Calu3 (cell line): Measurements from ENCODE around the gene PER2. TPM values are rescaled to one million over a fixed set of nuclear protein-coding genes. Genes with fewer than 3 reads are reported as not detected.

Experiments
- BruUV-seq: library from RNA; stranded (reverse); fragments of 400-500 nt; replicated peaks from 2 replicates; lab custom pipeline; 2021; lab: Mats Ljungman, UMichigan
- CTCF ChIA-PET: fragments of 300-600 bp; sonication (Branson Sonifier 250); formaldehyde crosslinking; loops from one replicate; lab custom pipeline; 2022; ENCODE audit warnings: antibody characterized with exemption; lab: Charles Lee
- DNase-seq: peaks from one replicate; pipeline ENCODE4 v3.0.0; 2022
- H3K27ac Mint-ChIP-seq: one replicate; pipeline ENCODE4 v1.8.0; 2022; ENCODE audit warnings: mixed read lengths; ENCODE audit not compliant: unreplicated experiment
- H3K27me3 Mint-ChIP-seq: one replicate; pipeline ENCODE4 v1.8.0; 2022; ENCODE audit warnings: mixed read lengths; ENCODE audit not compliant: unreplicated experiment
- H3K36me3 Mint-ChIP-seq: one replicate; pipeline ENCODE4 v1.8.0; 2022; ENCODE audit warnings: mild to moderate bottlenecking, moderate library complexity, mixed read lengths; ENCODE audit not compliant: insufficient read depth, unreplicated experiment
- H3K4me1 Mint-ChIP-seq: one replicate; pipeline ENCODE4 v1.8.0; 2022; ENCODE audit warnings: mild to moderate bottlenecking, low read depth, mixed read lengths; ENCODE audit not compliant: unreplicated experiment
- H3K4me3 Mint-ChIP-seq: one replicate; pipeline ENCODE4 v1.8.0; 2022; ENCODE audit warnings: mild to moderate bottlenecking, low read depth, moderate library complexity, mixed read lengths; ENCODE audit not compliant: unreplicated experiment
- H3K9me3 Mint-ChIP-seq: one replicate; pipeline ENCODE4 v1.8.0; 2022; ENCODE audit warnings: low read depth, mixed read lengths; ENCODE audit not compliant: unreplicated experiment
- CTCF ChIP-seq: fragments of 200-600 bp; IDR thresholded peaks from one replicate; pipeline ENCODE4 v1.8.0; 2022; ENCODE audit warnings: antibody characterized with exemption; ENCODE audit not compliant: unreplicated experiment
- intact Hi-C: fragments of 100-400 bp; cut with micrococcal nuclease; formaldehyde crosslinking; loops from one replicate; pipeline ENCODE4 v1.10.0; 2022; ENCODE audit not compliant: unreplicated experiment
- total RNA-seq: library from RNA; stranded (reverse); gene quantifications from 2 replicates; pipeline ENCODE4 v1.2.3, GENCODE V29; 2022

The PER2 gene
- total RNA-seq, 1 experiment from 2014 or later: 14.0 TPM

GRCh38 chr2:238241970-238242369 is 46.4 kb downstream of the PER2 start:
- H3K4me3 Mint-ChIP-seq: peak overlapping the region; percentile 83
- BruUV-seq: no TSS peak
- H3K27ac Mint-ChIP-seq: peak overlapping the region; percentile 0
- CTCF ChIA-PET: no interaction called here
- no peak for TF ChIP-seq CTCF
- peaks cover 14% of the 10 kb centered on the region for H3K27me3 Mint-ChIP-seq
- peaks cover 23% of the 10 kb centered on the region for H3K36me3 Mint-ChIP-seq
- DNase-seq: no peak
- no peaks in the 10 kb centered on the region for H3K9me3 Mint-ChIP-seq
- intact Hi-C loops: no loop called here
- peaks cover 8% of the 10 kb centered on the region for H3K4me1 Mint-ChIP-seq

- intact Hi-C loops: no loop called here
- H3K27ac Mint-ChIP-seq: peak overlapping the region; percentile 0
- DNase-seq: peak; percentile 73
- H3K4me3 Mint-ChIP-seq: peak overlapping the region; percentile 83
- H3K27me3 Mint-ChIP-seq: peaks cover 21% of the 10 kb centered on the region
- no peak for TF ChIP-seq CTCF
- CTCF ChIA-PET: no interaction called here
- no TSS peak for BruUV-seq
- H3K4me1 Mint-ChIP-seq: peaks cover 8% of the 10 kb centered on the region
- H3K36me3 Mint-ChIP-seq: peaks cover 19% of the 10 kb centered on the region
- no peaks in the 10 kb centered on the region for H3K9me3 Mint-ChIP-seq
Observed at GRCh38 chr2:238240757-238241711, 47.4 kb downstream of the PER2 start.

- H3K4me1 Mint-ChIP-seq: peaks cover 8% of the 10 kb centered on the region
- CTCF ChIA-PET: no interaction called here
- H3K27ac Mint-ChIP-seq: peak within 1 kb of the TSS; percentile 73
- peaks cover 30% of the 10 kb centered on the region for H3K27me3 Mint-ChIP-seq
- BruUV-seq: no TSS peak
- peak; percentile 91 for DNase-seq
- no peaks in the 10 kb centered on the region for H3K9me3 Mint-ChIP-seq
- H3K36me3 Mint-ChIP-seq: peaks cover 19% of the 10 kb centered on the region
- peak within 1 kb of the TSS; percentile 83 for H3K4me3 Mint-ChIP-seq
- intact Hi-C loops: no loop called here
- no peak for TF ChIP-seq CTCF
Observed at GRCh38 chr2:238239863-238240756, 48.3 kb downstream of the PER2 start, which contains the start of gene HES6. HES6 (minus strand) TSS chr2:238240038; CDS start chr2:238239905, 133 bp downstream.

GRCh38 chr2:238239543-238239862 is 48.9 kb downstream of the PER2 start:
- no TSS peak for BruUV-seq
- Mint-ChIP-seq H3K4me1 (peaks cover 8% of the 10 kb centered on the region), H3K27me3 (peaks cover 34% of the 10 kb centered on the region), H3K9me3 (no peaks in the 10 kb centered on the region), H3K36me3 (peaks cover 21% of the 10 kb centered on the region), H3K4me3 (peak overlapping the region; percentile 83), H3K27ac (no peak overlapping the region)
- peak; percentile 30 for DNase-seq
- TF ChIP-seq CTCF: no peak
- CTCF ChIA-PET: no interaction called here
- intact Hi-C loops: no loop called here
